ENCODE measurements around the gene ROBO4. TPM values are rescaled to one million over a fixed set of nuclear protein-coding genes. Genes with fewer than 3 reads are reported as not detected.

Gene ROBO4
- total and polyA plus RNA-seq, 2 of the 13 experiments (the other 11 are each of a cell fraction or from before 2014, with no cell fraction given) = 0.07 to 1.1 TPM

DNA sequence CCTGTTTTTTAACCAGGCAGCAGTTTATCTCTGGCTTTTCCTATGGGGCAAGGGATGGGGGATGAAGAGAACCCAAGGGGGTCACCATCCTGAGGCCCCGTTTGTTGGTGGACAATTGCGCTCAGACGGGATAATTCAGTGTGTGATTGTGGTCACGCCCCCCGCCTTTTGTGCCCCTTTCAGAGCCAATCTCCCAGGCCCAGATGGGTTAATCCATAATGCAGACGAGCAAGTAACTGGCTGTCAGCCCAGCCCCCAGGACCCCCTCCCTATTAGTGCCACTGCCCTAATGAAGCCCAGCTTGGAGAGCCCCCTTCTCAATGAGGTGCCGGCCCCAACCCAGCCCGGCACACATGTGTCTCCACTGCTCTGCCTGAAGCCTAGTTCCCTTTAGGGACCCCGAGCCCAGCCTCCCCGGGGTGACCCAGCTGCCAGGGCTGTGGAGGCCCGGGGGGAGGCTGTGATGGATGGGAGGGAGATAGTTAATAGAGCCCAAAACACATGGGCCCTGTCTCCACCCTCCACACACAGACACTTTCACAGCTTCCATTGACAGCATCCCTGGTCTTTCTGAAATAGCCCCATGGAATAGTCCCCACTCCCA, 51.5 kb downstream of the ROBO4 start (continued):
- TF ChIP-seq RBAK (CRISPR knock-in tag; IDR thresholded peaks at IDR 0.05) (no peak), SUZ12 (IDR thresholded peaks at IDR 0.05; ENCODE audit: low read depth, low read length) (no peak), FOXJ3 (CRISPR knock-in tag; IDR thresholded peaks at IDR 0.05; ENCODE audit: borderline replicate concordance) (no peak), ZNF720 (CRISPR knock-in tag; IDR thresholded peaks at IDR 0.05) (no peak), ZSCAN9 (CRISPR knock-in tag; IDR thresholded peaks at IDR 0.05; ENCODE audit: borderline replicate concordance) (no peak)

DNA sequence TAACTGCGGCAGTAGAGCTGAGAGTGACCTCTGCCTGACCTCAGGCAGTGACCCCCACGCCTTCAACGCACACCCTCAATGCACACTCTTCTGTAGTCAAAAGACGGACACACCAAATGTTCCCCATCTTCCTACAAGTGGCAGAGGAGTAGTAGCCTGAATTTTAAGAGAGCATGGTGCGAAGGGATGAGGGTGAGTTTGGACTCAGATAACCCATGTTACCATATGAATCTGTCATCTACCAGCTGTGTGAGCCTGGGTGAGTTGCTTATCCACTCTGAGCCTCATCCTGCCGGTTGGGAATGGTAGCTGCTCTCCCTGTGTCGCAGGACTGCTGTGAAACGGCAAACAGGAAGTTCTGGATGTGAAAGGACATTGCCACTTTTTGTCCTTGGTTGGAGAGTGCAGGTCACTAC, 53.0 kb downstream of the ROBO4 start:
- H3K27me3 ChIP-seq (ENCODE audit: control insufficient read depth in 1 of 2, insufficient read depth in 2 of 2, low read length in 2 of 2) = peaks cover 16 to 93% of the 10 kb centered on the region in 2 experiments
- ATAC-seq = no peak
- no peak overlapping the region for H3K27ac ChIP-seq (ENCODE audit: extremely low read length, insufficient read depth, low read length)
- CTCF ChIA-PET (ENCODE audit: low intra/inter-chr PET ratio, low total read pairs) = no interaction called here
- 26% methylated on average over 5 of the region's 8 CpGs for WGBS (ENCODE audit: low lambda C conversion rate)
- no peaks in the 10 kb centered on the region for H3K79me2 ChIP-seq (ENCODE audit: insufficient read depth, low read length)
- no TSS peak for BruUV-seq (replicated peaks)
- no peak for DNase-seq (ENCODE audit: low spot score)
- no peak for TF ChIP-seq ZEB1 (IDR thresholded peaks at IDR 0.05; ENCODE audit: insufficient replicate concordance, low read depth)
- no peak for TF ChIP-seq ZNF501 (CRISPR knock-in tag; IDR thresholded peaks at IDR 0.05)
- no peak for TF ChIP-seq ZNF790 (CRISPR knock-in tag; IDR thresholded peaks at IDR 0.05; ENCODE audit: borderline replicate concordance)
- TF ChIP-seq, protein P1, sequence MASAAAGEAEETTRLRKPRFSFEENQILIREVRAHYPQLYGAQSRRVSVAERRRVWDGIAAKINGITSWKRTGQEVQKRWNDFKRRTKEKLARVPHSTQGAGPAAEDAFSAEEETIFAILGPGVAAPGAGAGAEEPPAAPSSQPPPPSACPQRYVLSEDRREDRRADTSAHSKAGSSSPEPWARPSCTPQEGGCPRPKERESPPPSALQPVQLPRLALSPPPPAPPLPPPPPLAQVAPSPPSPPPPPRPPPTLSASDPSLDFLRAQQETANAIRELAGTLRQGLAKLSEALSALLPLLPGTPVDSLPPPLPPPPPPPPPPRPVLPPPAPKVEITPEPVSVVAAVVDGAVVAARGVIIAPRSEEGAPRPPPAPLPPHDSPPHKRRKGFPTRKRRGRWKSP (CRISPR knock-in tag; IDR thresholded peaks at IDR 0.05) = no peak
- no peak for TF ChIP-seq ZMYM4 (CRISPR knock-in tag; IDR thresholded peaks at IDR 0.05)
- TF ChIP-seq, protein P2, sequence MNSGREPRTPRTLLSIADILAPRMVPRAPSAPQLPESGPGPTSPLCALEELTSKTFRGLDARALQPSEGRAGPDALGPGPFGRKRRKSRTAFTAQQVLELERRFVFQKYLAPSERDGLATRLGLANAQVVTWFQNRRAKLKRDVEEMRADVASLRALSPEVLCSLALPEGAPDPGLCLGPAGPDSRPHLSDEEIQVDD (CRISPR knock-in tag; IDR thresholded peaks at IDR 0.05; ENCODE audit: borderline replicate concordance) = no peak
- TF ChIP-seq, protein P3, sequence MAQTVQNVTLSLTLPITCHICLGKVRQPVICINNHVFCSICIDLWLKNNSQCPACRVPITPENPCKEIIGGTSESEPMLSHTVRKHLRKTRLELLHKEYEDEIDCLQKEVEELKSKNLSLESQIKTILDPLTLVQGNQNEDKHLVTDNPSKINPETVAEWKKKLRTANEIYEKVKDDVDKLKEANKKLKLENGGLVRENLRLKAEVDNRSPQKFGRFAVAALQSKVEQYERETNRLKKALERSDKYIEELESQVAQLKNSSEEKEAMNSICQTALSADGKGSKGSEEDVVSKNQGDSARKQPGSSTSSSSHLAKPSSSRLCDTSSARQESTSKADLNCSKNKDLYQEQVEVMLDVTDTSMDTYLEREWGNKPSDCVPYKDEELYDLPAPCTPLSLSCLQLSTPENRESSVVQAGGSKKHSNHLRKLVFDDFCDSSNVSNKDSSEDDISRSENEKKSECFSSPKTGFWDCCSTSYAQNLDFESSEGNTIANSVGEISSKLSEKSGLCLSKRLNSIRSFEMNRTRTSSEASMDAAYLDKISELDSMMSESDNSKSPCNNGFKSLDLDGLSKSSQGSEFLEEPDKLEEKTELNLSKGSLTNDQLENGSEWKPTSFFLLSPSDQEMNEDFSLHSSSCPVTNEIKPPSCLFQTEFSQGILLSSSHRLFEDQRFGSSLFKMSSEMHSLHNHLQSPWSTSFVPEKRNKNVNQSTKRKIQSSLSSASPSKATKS (CRISPR knock-in tag; IDR thresholded peaks at IDR 0.05) = no peak
- H3K4me2 ChIP-seq (ENCODE audit: low read depth, low read length) = no peak overlapping the region
- FAIRE-seq = no peak
- no peaks in the 10 kb centered on the region for H4K20me1 ChIP-seq (ENCODE audit: insufficient read depth, low read length)
- intact Hi-C loops (cut with micrococcal nuclease; ENCODE audit: unreplicated experiment) (no loop called here), in situ Hi-C loops (cut with HindIII; ENCODE audit: extremely low pct_ligation_motif_present, low pct_unique_long_range_greater_than_20kb) (no loop called here)
- H3K4me1 ChIP-seq (ENCODE audit: insufficient read depth, low read length) = peaks cover 12% of the 10 kb centered on the region
- H3K9ac ChIP-seq (ENCODE audit: insufficient read depth, low read depth, low read length) = no peak overlapping the region
- H2AFZ ChIP-seq (ENCODE audit: low read length) = no peak overlapping the region
- POLR2A ChIA-PET = no interaction called here
- no peaks in the 10 kb centered on the region for H3K36me3 ChIP-seq (replicated peaks in 1 of 2; ENCODE audit: control insufficient read depth in 1 of 2, insufficient read depth in 2 of 2, low read length in 2 of 2)
- H3K4me3 ChIP-seq (replicated peaks in 1 of 3; ENCODE audit: insufficient read depth in 1 of 3, low read depth in 2 of 3, low read length in 3 of 3) = no peak overlapping the region
- H3K9me3 ChIP-seq (ENCODE audit: low read length) = no peaks in the 10 kb centered on the region

Measured in HepG2 (cell line).